ENCODE measurements around the gene LTBP1.

DNA sequence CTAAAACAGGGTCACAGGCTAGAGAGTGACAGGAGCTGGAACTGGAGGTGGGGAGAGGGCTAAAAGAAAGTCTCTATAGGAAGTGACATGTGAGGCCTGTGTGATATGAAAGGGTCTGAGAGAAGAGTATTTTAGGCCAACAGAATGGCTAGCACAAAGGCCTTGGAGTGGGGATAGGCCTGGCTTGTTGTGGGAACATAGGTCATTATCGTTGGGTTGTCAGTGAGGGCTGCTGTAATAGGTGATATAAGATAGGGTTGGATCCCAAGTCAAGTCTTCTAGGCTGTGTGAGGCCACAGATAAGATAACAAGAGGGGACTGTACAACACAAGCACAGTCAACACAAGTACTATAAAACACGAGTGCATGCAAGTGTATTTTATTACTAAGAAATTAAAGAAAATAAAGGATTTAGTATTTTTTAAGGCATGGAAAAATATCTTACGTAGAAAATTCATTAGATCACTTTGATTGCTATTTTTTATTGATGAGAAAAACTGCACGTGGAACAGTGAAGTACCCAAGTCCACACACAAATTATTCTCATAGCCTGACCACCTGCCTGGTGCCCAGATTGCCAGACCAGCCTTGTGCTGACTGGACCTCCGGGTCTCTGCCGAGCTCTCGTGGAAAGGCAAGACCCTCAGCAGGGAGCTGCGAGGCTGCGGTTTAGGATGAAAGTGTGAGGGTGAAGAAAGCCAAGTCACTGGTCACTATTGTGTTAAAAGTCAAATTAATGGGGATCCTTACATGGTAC is 14.1 kb downstream of the LTBP1 start:
- TF ChIP-seq CEBPB (IDR thresholded peaks at IDR 0.05): no peak
- TF ChIP-seq, protein P1, sequence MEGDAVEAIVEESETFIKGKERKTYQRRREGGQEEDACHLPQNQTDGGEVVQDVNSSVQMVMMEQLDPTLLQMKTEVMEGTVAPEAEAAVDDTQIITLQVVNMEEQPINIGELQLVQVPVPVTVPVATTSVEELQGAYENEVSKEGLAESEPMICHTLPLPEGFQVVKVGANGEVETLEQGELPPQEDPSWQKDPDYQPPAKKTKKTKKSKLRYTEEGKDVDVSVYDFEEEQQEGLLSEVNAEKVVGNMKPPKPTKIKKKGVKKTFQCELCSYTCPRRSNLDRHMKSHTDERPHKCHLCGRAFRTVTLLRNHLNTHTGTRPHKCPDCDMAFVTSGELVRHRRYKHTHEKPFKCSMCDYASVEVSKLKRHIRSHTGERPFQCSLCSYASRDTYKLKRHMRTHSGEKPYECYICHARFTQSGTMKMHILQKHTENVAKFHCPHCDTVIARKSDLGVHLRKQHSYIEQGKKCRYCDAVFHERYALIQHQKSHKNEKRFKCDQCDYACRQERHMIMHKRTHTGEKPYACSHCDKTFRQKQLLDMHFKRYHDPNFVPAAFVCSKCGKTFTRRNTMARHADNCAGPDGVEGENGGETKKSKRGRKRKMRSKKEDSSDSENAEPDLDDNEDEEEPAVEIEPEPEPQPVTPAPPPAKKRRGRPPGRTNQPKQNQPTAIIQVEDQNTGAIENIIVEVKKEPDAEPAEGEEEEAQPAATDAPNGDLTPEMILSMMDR (IDR thresholded peaks at IDR 0.05): no peak
- TF ChIP-seq, protein P2, sequence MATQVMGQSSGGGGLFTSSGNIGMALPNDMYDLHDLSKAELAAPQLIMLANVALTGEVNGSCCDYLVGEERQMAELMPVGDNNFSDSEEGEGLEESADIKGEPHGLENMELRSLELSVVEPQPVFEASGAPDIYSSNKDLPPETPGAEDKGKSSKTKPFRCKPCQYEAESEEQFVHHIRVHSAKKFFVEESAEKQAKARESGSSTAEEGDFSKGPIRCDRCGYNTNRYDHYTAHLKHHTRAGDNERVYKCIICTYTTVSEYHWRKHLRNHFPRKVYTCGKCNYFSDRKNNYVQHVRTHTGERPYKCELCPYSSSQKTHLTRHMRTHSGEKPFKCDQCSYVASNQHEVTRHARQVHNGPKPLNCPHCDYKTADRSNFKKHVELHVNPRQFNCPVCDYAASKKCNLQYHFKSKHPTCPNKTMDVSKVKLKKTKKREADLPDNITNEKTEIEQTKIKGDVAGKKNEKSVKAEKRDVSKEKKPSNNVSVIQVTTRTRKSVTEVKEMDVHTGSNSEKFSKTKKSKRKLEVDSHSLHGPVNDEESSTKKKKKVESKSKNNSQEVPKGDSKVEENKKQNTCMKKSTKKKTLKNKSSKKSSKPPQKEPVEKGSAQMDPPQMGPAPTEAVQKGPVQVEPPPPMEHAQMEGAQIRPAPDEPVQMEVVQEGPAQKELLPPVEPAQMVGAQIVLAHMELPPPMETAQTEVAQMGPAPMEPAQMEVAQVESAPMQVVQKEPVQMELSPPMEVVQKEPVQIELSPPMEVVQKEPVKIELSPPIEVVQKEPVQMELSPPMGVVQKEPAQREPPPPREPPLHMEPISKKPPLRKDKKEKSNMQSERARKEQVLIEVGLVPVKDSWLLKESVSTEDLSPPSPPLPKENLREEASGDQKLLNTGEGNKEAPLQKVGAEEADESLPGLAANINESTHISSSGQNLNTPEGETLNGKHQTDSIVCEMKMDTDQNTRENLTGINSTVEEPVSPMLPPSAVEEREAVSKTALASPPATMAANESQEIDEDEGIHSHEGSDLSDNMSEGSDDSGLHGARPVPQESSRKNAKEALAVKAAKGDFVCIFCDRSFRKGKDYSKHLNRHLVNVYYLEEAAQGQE (IDR thresholded peaks at IDR 0.05): no peak
